Measurements from ENCODE around the gene CCNT1. TPM values are rescaled to one million over a fixed set of nuclear protein-coding genes. Genes with fewer than 3 reads are reported as not detected.
A peak's percentile ranks its signal among the peaks of the same experiment; 100 is the strongest.

The CCNT1 gene
- total RNA-seq, 2 donors from 2014 or later, result 12.5 to 31.6 TPM

DNA sequence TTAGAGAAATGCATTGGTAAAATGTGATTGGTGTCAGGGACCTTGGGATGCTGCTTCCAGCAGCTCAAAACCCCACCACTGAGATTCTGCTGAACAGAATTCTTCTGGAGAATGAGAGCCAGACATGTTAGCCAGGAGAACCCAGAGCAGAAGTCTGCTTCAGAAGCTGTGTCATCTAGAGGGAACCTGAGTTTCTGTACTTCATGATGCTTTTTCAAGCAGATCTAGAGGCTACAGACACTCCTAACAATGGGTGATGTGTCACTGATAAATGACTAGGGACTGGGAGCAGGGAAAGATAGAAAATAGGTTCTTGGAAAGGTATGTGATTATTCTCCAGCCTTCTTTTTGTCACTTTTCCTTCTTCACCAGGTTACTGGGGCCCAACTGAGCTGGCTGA is 76.1 kb downstream of the CCNT1 start:
- H3K27ac ChIP-seq, result no peak overlapping the region

More for the DNA sequence above, 76.1 kb downstream of the CCNT1 start:
- TF ChIP-seq, protein P1, sequence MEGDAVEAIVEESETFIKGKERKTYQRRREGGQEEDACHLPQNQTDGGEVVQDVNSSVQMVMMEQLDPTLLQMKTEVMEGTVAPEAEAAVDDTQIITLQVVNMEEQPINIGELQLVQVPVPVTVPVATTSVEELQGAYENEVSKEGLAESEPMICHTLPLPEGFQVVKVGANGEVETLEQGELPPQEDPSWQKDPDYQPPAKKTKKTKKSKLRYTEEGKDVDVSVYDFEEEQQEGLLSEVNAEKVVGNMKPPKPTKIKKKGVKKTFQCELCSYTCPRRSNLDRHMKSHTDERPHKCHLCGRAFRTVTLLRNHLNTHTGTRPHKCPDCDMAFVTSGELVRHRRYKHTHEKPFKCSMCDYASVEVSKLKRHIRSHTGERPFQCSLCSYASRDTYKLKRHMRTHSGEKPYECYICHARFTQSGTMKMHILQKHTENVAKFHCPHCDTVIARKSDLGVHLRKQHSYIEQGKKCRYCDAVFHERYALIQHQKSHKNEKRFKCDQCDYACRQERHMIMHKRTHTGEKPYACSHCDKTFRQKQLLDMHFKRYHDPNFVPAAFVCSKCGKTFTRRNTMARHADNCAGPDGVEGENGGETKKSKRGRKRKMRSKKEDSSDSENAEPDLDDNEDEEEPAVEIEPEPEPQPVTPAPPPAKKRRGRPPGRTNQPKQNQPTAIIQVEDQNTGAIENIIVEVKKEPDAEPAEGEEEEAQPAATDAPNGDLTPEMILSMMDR (IDR thresholded peaks at IDR 0.05), result no peak
- no peak for TF ChIP-seq POLR2A (IDR thresholded peaks at IDR 0.05)
- no peaks in the 10 kb centered on the region for H3K9me3 ChIP-seq
- intact Hi-C loops (cut with DNase I), result no loop called here
- H3K4me1 ChIP-seq, result no peaks in the 10 kb centered on the region
- no peaks in the 10 kb centered on the region for H3K36me3 ChIP-seq (replicated peaks in 1 of 2; ENCODE audit: insufficient read depth in 1 of 2, low read depth in 2 of 2)
- H3K4me3 ChIP-seq, result no peak overlapping the region
- ATAC-seq (no peak), DNase-seq (no peak)
- no peaks in the 10 kb centered on the region for H3K27me3 ChIP-seq

MicroRNAs within 50 kb of the gene (microRNA counts, 767-probe panel; counts per million panel counts)
- microRNA hsa-miR-1291, result 0 to 736 counts per million in 2 donors

Small RNA genes within 50 kb of the gene (microRNA-seq; reads per million reads assigned to microRNA genes)
- gene MIR1291 (ENCODE audit: borderline number of aligned reads in 2 of 2, borderline replicate concordance in 2 of 2), result 0.90 to 2.8 reads per million in 2 donors

Small RNA genes within 50 kb of the gene (small RNA-seq; reads per million reads assigned to genes)
- gene MIR1291 (not detected), gene SNORA2A (3.5 reads per million, percentile 82 among the genes with 10 or more reads in this experiment), gene SNORA2B (9.8 reads per million, percentile 92 among the genes with 10 or more reads in this experiment), gene SNORA2C (0.85 reads per million, percentile 27 among the genes with 10 or more reads in this experiment)

Other genes with a start within 250 kb of the CCNT1 start
- not detected for gene ANP32D, start 244.1 kb downstream of the CCNT1 start, total RNA-seq
- not detected for gene C12orf54, start 234.2 kb downstream of the CCNT1 start, total RNA-seq
- not detected for gene OR8S1, start 191.1 kb downstream of the CCNT1 start, total RNA-seq
- not detected for gene LALBA, start 146.7 kb downstream of the CCNT1 start, total RNA-seq
- 10 to 100 TPM; 19.1 to 20.0 TPM for gene KANSL2, start 34.5 kb downstream of the CCNT1 start, total RNA-seq
- 10 to 100 TPM; 38.6 to 59.1 TPM for gene ADCY6, start 72.4 kb upstream of the CCNT1 start, total RNA-seq
- 1 to 10 TPM; 4.0 to 6.7 TPM for gene CACNB3, start 101.8 kb upstream of the CCNT1 start, total RNA-seq
- gene DDX23, start 135.5 kb upstream of the CCNT1 start, total RNA-seq, result 10 to 100 TPM; 37.4 to 50.8 TPM
- 1 to 10 TPM in 1 of 2 donors, not detected in 1; 1.6 TPM for gene RND1, start 149.2 kb upstream of the CCNT1 start, total RNA-seq
- 10 to 100 TPM; 31.1 to 98.6 TPM for gene FKBP11, start 208.8 kb upstream of the CCNT1 start, total RNA-seq
- 10 to 100 TPM; 22.3 to 24.1 TPM for gene ARF3, start 240.8 kb upstream of the CCNT1 start, total RNA-seq

All from body of pancreas (tissue), 4 donors.